ENCODE data around the gene CD276. TPM values are rescaled to one million over a fixed set of nuclear protein-coding genes. Genes with fewer than 3 reads are reported as not detected.
A peak's percentile ranks its signal among the peaks of the same experiment; 100 is the strongest.

The CD276 gene
- total RNA-seq, 2 donors from 2014 or later = 0.67 to 2.8 TPM

- H3K36me3 Mint-ChIP-seq (ENCODE audit: insufficient read depth in 2 of 2) = no peaks in the 10 kb centered on the region
- no peak overlapping the region for H3K27ac Mint-ChIP-seq
- no peaks in the 10 kb centered on the region for H3K4me1 Mint-ChIP-seq (ENCODE audit: low read depth)
- DNase-seq = no peak
- peaks cover 47% of the 10 kb centered on the region for H3K27me3 Mint-ChIP-seq (ENCODE audit: low read depth)
- ATAC-seq (replicated peaks in 1 of 2) = no peak
- H3K9me3 Mint-ChIP-seq = no peaks in the 10 kb centered on the region
- no peak overlapping the region for H3K4me3 Mint-ChIP-seq
Measured at GRCh38 chr15:73749533-73749932, 65.3 kb downstream of the CD276 start.

- H3K4me3 Mint-ChIP-seq = no peak overlapping the region
- no peaks in the 10 kb centered on the region for H3K36me3 Mint-ChIP-seq (ENCODE audit: insufficient read depth in 2 of 2)
- no peaks in the 10 kb centered on the region for H3K9me3 Mint-ChIP-seq
- H3K4me1 Mint-ChIP-seq (ENCODE audit: low read depth) = no peaks in the 10 kb centered on the region
- no peak overlapping the region for H3K27ac Mint-ChIP-seq
- DNase-seq (no peak), ATAC-seq (replicated peaks in 1 of 2) (no peak)
- peaks cover 46% of the 10 kb centered on the region for H3K27me3 Mint-ChIP-seq (ENCODE audit: low read depth)
Measured at GRCh38 chr15:73749971-73750370, 65.8 kb downstream of the CD276 start.

GRCh38 chr15:73750438-73750837 is 66.3 kb downstream of the CD276 start:
- no peak overlapping the region for H3K27ac Mint-ChIP-seq
- H3K27me3 Mint-ChIP-seq (ENCODE audit: low read depth) = peaks cover 44% of the 10 kb centered on the region
- H3K4me3 Mint-ChIP-seq = no peak overlapping the region
- H3K4me1 Mint-ChIP-seq (ENCODE audit: low read depth) = no peaks in the 10 kb centered on the region
- no peak for DNase-seq
- H3K36me3 Mint-ChIP-seq (ENCODE audit: insufficient read depth in 2 of 2) = no peaks in the 10 kb centered on the region
- no peaks in the 10 kb centered on the region for H3K9me3 Mint-ChIP-seq
- ATAC-seq (replicated peaks in 1 of 2) = no peak

GRCh38 chr15:73750951-73751350 is 66.8 kb downstream of the CD276 start:
- Mint-ChIP-seq H3K9me3 (no peaks in the 10 kb centered on the region), H3K36me3 (ENCODE audit: insufficient read depth in 2 of 2) (no peaks in the 10 kb centered on the region), H3K27me3 (ENCODE audit: low read depth) (peaks cover 44% of the 10 kb centered on the region), H3K4me1 (ENCODE audit: low read depth) (no peaks in the 10 kb centered on the region), H3K4me3 (no peak overlapping the region), H3K27ac (no peak overlapping the region)
- DNase-seq (no peak), ATAC-seq (replicated peaks in 1 of 2) (no peak)

- peaks cover 46% of the 10 kb centered on the region for H3K27me3 Mint-ChIP-seq (ENCODE audit: low read depth)
- no peak for DNase-seq
- no peak for ATAC-seq (replicated peaks in 1 of 2)
- no peak overlapping the region for H3K27ac Mint-ChIP-seq
- H3K4me1 Mint-ChIP-seq (ENCODE audit: low read depth) = no peaks in the 10 kb centered on the region
- H3K9me3 Mint-ChIP-seq = no peaks in the 10 kb centered on the region
- H3K36me3 Mint-ChIP-seq (ENCODE audit: insufficient read depth in 2 of 2) = no peaks in the 10 kb centered on the region
- H3K4me3 Mint-ChIP-seq = peak overlapping the region in 1 of 2 donors; percentile 60
Measured at GRCh38 chr15:73751511-73751898, 67.3 kb downstream of the CD276 start.

- peaks cover 47% of the 10 kb centered on the region for H3K27me3 Mint-ChIP-seq (ENCODE audit: low read depth)
- no peaks in the 10 kb centered on the region for H3K4me1 Mint-ChIP-seq (ENCODE audit: low read depth)
- H3K4me3 Mint-ChIP-seq = no peak overlapping the region
- H3K9me3 Mint-ChIP-seq = no peaks in the 10 kb centered on the region
- ATAC-seq (replicated peaks in 1 of 2) = no peak
- no peak for DNase-seq
- no peak overlapping the region for H3K27ac Mint-ChIP-seq
- no peaks in the 10 kb centered on the region for H3K36me3 Mint-ChIP-seq (ENCODE audit: insufficient read depth in 2 of 2)
Measured at GRCh38 chr15:73751899-73752805, 68.0 kb downstream of the CD276 start.

GRCh38 chr15:73752806-73753193 is 68.6 kb downstream of the CD276 start:
- Mint-ChIP-seq H3K4me3 (no peak overlapping the region), H3K4me1 (ENCODE audit: low read depth) (no peaks in the 10 kb centered on the region), H3K27me3 (ENCODE audit: low read depth) (peaks cover 42% of the 10 kb centered on the region), H3K27ac (no peak overlapping the region), H3K9me3 (no peaks in the 10 kb centered on the region), H3K36me3 (ENCODE audit: insufficient read depth in 2 of 2) (no peaks in the 10 kb centered on the region)
- ATAC-seq (replicated peaks in 1 of 2) = peak in 1 of 2 donors; percentile 13
- no peak for DNase-seq

GRCh38 chr15:73753250-73754130 is 69.3 kb downstream of the CD276 start, which contains the start of gene INSYN1:
Gene INSYN1 (minus strand): TSS chr15:73753351. CDS start chr15:73751130, 2,221 bp downstream.
- Mint-ChIP-seq H3K27ac (no peak within 1 kb of the TSS), H3K36me3 (ENCODE audit: insufficient read depth in 2 of 2) (no peaks in the 10 kb centered on the region), H3K27me3 (ENCODE audit: low read depth) (peaks cover 39% of the 10 kb centered on the region), H3K9me3 (no peaks in the 10 kb centered on the region), H3K4me3 (peak within 1 kb of the TSS in 1 of 2 donors; percentile 60), H3K4me1 (ENCODE audit: low read depth) (no peaks in the 10 kb centered on the region)
- ATAC-seq (replicated peaks in 1 of 2) (no peak), DNase-seq (no peak)

GRCh38 chr15:73754461-73754860 is 70.3 kb downstream of the CD276 start:
- Mint-ChIP-seq H3K36me3 (ENCODE audit: insufficient read depth in 2 of 2) (no peaks in the 10 kb centered on the region), H3K4me1 (ENCODE audit: low read depth) (no peaks in the 10 kb centered on the region), H3K9me3 (no peaks in the 10 kb centered on the region), H3K27me3 (ENCODE audit: low read depth) (peaks cover 39% of the 10 kb centered on the region), H3K4me3 (no peak overlapping the region), H3K27ac (no peak overlapping the region)
- ATAC-seq (replicated peaks in 1 of 2) = no peak
- DNase-seq = no peak

- ATAC-seq (replicated peaks in 1 of 2) (no peak), DNase-seq (no peak)
- Mint-ChIP-seq H3K4me1 (ENCODE audit: low read depth) (no peaks in the 10 kb centered on the region), H3K27me3 (ENCODE audit: low read depth) (peaks cover 30% of the 10 kb centered on the region), H3K27ac (no peak overlapping the region), H3K4me3 (no peak overlapping the region), H3K36me3 (ENCODE audit: insufficient read depth in 2 of 2) (no peaks in the 10 kb centered on the region), H3K9me3 (no peaks in the 10 kb centered on the region)
Measured at GRCh38 chr15:73755481-73755880, 71.3 kb downstream of the CD276 start.

GRCh38 chr15:73755946-73756345 is 71.8 kb downstream of the CD276 start:
- Mint-ChIP-seq H3K36me3 (ENCODE audit: insufficient read depth in 2 of 2) (no peaks in the 10 kb centered on the region), H3K27ac (no peak overlapping the region), H3K9me3 (no peaks in the 10 kb centered on the region), H3K4me1 (ENCODE audit: low read depth) (no peaks in the 10 kb centered on the region), H3K4me3 (no peak overlapping the region), H3K27me3 (ENCODE audit: low read depth) (peaks cover 30% of the 10 kb centered on the region)
- DNase-seq (no peak), ATAC-seq (replicated peaks in 1 of 2) (no peak)

- ATAC-seq (replicated peaks in 1 of 2) = no peak
- H3K4me3 Mint-ChIP-seq = no peak overlapping the region
- no peaks in the 10 kb centered on the region for H3K9me3 Mint-ChIP-seq
- no peaks in the 10 kb centered on the region for H3K4me1 Mint-ChIP-seq (ENCODE audit: low read depth)
- DNase-seq = no peak
- H3K27me3 Mint-ChIP-seq (ENCODE audit: low read depth) = peaks cover 30% of the 10 kb centered on the region
- H3K27ac Mint-ChIP-seq = no peak overlapping the region
- H3K36me3 Mint-ChIP-seq (ENCODE audit: insufficient read depth in 2 of 2) = no peaks in the 10 kb centered on the region
Measured at GRCh38 chr15:73756390-73756789, 72.2 kb downstream of the CD276 start.

- no peak overlapping the region for H3K27ac Mint-ChIP-seq
- DNase-seq = no peak
- H3K36me3 Mint-ChIP-seq (ENCODE audit: insufficient read depth in 2 of 2) = no peaks in the 10 kb centered on the region
Measured at GRCh38 chr15:73756947-73757513, 72.8 kb downstream of the CD276 start.

More at GRCh38 chr15:73756947-73757513, 72.8 kb downstream of the CD276 start:
- ATAC-seq (replicated peaks in 1 of 2) = no peak
- H3K4me1 Mint-ChIP-seq (ENCODE audit: low read depth) = no peaks in the 10 kb centered on the region
- no peaks in the 10 kb centered on the region for H3K9me3 Mint-ChIP-seq
- H3K4me3 Mint-ChIP-seq = no peak overlapping the region
- H3K27me3 Mint-ChIP-seq (ENCODE audit: low read depth) = peaks cover 30% of the 10 kb centered on the region

Data from activated T-cell treated with anti-CD3 and anti-CD28 coated beads, Interleukin-2, amount 50 U/mL, for 72 hours (primary cell).